GM18502 (cell line): Measurements from ENCODE around the gene LMNTD2.
A peak's percentile ranks its signal among the peaks of the same experiment; 100 is the strongest.

ENCODE experiments used
- ATAC-seq: cut with Tn5 transposase; IDR thresholded peaks from one replicate; pipeline ENCODE4 v1.9.1; 2021; ENCODE audit warnings: mild to moderate bottlenecking; ENCODE audit not compliant: unreplicated experiment, poor library complexity

The LMNTD2 gene

GRCh38 chr11:560305-561147, at the start of gene LMNTD2, which contains the start of gene RASSF7:
Gene LMNTD2 (minus strand): TSS chr11:560738. CDS start chr11:560716, 22 bp downstream.
Gene RASSF7 (plus strand): TSS chr11:560970. CDS start chr11:561769, 799 bp downstream.
- ATAC-seq = peak; percentile 81

DNA sequence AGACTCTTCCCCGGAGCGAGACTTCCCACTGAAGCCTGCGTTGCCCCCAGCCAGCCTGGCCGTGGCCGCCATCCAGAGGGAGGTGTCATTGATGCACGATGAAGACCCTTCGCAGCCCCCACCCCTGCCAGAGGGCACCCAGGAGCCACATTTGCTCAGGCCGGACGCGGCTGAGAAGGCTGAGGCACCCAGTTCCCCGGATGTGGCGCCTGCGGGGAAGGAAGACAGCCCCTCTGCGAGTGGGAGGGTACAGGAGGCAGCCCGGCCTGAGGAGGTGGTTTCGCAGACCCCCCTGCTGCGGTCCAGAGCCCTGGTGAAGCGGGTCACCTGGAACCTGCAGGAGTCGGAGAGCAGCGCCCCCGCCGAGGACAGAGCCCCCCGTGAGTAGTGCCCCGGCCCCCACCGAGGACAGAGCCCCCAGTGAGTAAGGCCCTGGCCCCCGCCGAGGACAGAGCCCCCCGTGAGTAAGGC, 48.8 kb upstream of the LMNTD2 start:
- no peak for ATAC-seq

- ATAC-seq = no peak
Measured at GRCh38 chr11:608791-609251, 48.3 kb upstream of the LMNTD2 start.

DNA sequence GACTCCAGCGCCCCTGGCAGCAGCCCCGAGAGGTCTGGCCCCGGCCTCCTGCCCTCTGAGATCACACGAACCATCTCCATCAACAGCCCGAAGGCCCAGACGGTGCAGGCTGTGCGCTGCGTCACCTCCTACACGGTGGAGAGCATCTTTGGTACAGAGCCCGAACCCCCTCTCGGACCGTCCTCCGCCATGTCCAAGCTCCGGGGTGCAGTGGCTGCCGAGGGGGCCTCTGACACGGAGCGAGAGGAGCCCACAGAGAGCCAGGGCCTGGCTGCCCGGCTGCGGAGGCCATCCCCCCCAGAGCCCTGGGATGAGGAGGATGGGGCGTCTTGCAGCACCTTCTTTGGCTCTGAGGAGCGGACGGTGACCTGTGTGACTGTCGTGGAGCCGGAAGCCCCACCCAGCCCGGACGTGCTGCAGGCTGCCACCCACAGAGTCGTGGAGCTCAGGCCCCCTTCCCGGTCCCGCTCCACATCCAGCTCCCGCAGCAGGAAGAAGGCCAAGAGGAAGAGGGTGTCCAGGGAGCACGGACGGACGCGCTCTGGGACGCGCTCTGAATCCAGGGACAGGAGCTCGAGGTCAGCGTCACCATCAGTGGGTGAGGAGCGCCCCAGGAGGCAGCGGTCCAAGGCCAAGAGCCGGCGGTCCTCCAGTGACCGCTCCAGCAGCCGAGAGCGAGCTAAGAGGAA, 47.6 kb upstream of the LMNTD2 start:
- no peak for ATAC-seq

GRCh38 chr11:607020-607780, 46.7 kb upstream of the LMNTD2 start:
- no peak for ATAC-seq

- no peak for ATAC-seq
Measured at GRCh38 chr11:606245-606644, 45.7 kb upstream of the LMNTD2 start.

DNA sequence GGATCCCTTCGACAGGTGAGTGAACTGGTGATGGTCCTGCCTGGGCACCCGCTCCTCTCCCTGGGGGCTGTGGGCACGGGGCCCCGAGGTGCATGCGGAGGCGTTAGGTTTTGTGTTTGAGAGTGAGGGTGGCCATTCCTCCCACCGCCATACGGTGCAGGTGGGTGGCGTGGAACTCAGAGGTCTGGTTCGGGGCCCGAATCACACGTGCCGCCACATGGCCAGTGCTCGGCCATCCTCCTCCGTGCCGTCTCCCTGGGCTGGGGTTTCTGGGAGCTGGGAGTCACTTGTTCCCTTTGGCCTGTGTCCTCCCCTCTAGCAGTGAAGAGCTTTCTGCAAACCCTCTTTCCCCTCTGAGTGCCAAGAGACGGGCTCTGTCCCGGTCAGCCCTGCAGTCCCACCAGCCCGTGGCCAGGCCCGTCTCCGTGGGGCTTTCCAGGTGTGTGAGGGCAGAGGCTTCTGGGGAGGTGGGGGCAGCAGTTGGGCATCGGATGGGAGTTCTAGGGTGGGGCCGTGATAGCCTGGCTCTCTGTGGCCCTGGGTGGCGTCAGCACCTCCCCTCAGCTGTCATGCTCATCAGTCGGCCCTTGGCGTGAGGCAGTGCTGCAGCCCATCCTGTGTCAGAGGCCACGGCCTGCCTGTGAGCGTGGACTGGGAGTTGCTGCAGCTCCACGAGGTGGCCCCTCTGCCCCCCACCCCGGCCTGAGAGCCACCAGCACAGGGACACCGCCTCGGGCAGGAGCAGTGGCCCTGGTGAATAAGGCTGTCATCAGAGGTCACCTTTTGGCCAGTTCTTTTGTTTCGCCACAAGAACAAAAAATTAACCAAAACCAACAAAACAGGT, 45.0 kb upstream of the LMNTD2 start:
- ATAC-seq = no peak

DNA sequence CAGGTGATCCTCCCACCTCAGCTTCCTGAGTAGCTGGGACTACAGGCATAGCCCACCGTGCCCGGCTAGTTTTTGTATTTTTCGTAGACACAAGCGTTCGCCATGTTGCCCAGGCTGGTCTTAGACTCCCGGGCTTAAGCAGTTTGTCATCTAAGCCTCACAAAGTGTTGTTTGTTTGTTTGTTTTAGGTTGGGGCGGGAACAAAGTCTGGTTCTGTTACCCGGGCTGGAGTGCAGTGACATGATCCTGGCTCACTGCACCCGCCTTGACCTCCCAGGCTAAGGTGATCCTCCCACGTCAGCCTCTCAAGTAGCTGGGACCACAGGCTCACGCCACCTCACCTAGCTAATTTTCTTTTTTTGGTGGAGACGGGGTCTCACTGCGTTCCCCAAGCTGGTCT, 42.6 kb upstream of the LMNTD2 start:
- ATAC-seq = no peak

GRCh38 chr11:601573-602245, 41.2 kb upstream of the LMNTD2 start:
- ATAC-seq = no peak

GRCh38 chr11:598005-598680, 37.6 kb upstream of the LMNTD2 start:
- ATAC-seq = no peak

GRCh38 chr11:597166-597725, 36.7 kb upstream of the LMNTD2 start:
- ATAC-seq = no peak

DNA sequence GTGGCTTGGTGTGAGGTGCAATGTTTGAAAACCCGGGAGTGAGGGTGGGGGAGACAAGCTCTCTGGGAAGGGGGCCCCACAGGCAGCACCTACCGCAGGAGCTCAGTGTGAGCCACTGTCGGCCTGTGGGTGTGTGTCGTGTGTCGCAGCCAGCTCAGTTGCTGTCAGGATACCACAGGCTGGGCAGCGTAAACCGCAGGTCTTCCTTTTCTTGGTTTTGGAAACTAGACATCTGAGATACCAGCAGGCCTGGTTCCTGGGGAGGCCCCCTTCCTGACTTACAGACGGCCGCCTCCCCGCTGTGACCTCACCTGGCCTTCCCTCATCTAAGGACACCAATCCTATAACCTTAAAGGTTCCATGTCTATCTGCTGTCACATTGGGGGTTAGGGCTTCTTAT, 35.8 kb upstream of the LMNTD2 start:
- no peak for ATAC-seq

DNA sequence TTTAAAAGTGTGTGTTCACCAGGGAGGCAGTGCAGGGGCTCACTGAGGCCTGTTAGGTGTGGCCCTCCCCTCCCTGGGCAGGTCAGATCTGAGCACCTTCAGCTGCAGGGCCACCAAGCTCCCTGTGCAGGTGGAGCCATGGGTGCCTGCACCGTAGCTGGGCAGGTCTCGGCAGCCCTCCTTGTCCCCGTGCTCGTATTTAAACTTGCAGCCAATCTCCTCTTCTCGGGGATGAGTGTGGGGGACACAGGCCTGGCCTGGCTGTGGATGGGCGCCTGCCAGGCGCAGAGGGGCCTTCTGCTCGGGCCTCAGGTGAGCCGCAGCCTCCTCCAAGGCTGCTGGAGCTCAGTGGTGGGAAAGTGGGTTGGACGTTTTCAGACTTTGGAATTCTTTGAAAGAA, 34.9 kb upstream of the LMNTD2 start:
- ATAC-seq = no peak

- ATAC-seq = no peak
Measured at GRCh38 chr11:593347-593746, 32.8 kb upstream of the LMNTD2 start.

- ATAC-seq = no peak
Measured at GRCh38 chr11:592918-593317, 32.4 kb upstream of the LMNTD2 start.

- no peak for ATAC-seq
Measured at GRCh38 chr11:592501-592900, 32.0 kb upstream of the LMNTD2 start.

GRCh38 chr11:590997-591396, 30.5 kb upstream of the LMNTD2 start:
- ATAC-seq = no peak

- ATAC-seq = no peak
Measured at GRCh38 chr11:589798-590197, 29.3 kb upstream of the LMNTD2 start.
